GM18511 (cell line): ENCODE results near the gene OLIG3.

Experiments
- ATAC-seq: cut with Tn5 transposase; IDR thresholded peaks from one replicate; pipeline ENCODE4 v1.9.1; 2021; ENCODE audit warnings: mild to moderate bottlenecking, moderate library complexity; ENCODE audit not compliant: unreplicated experiment

OLIG3 gene

GRCh38 chr6:137472641-137473137, 21.5 kb downstream of the OLIG3 start:
- no peak for ATAC-seq

- ATAC-seq = no peak
These were observed 22.2 kb downstream of the OLIG3 start for GRCh38 chr6:137471986-137472385.

GRCh38 chr6:137471497-137471896, 22.7 kb downstream of the OLIG3 start:
- ATAC-seq = no peak

GRCh38 chr6:137467211-137467610, 27.0 kb downstream of the OLIG3 start:
- ATAC-seq = no peak

GRCh38 chr6:137465378-137466009, 28.7 kb downstream of the OLIG3 start:
- no peak for ATAC-seq

GRCh38 chr6:137452333-137452894, 41.8 kb downstream of the OLIG3 start:
- no peak for ATAC-seq

GRCh38 chr6:137443901-137444300, 50.3 kb downstream of the OLIG3 start:
- no peak for ATAC-seq
